Nephron progenitor cell (in vitro differentiated cells): ENCODE results near the gene CPA2.

Experiments used
- DNase-seq: peaks from one replicate; pipeline ENCODE4 v3.0.0; 2021
- H3K27ac Mint-ChIP-seq: 2 replicates; pipeline ENCODE4 v1.8.0; 2021; ENCODE audit warnings: mild to moderate bottlenecking, moderate library complexity, mixed read lengths
- H3K27me3 Mint-ChIP-seq: 2 replicates; pipeline ENCODE4 v1.8.0; 2021; ENCODE audit warnings: mild to moderate bottlenecking, low read depth, mixed read lengths; ENCODE audit not compliant: poor library complexity
- H3K36me3 Mint-ChIP-seq: 2 replicates; pipeline ENCODE4 v1.8.0; 2021; ENCODE audit warnings: low read depth, mixed read lengths
- H3K4me1 Mint-ChIP-seq: 2 replicates; pipeline ENCODE4 v1.8.0; 2021; ENCODE audit warnings: mixed read lengths
- H3K4me3 Mint-ChIP-seq: 2 replicates; pipeline ENCODE4 v1.8.0; 2021; ENCODE audit warnings: mild to moderate bottlenecking, moderate library complexity, mixed read lengths
- H3K9me3 Mint-ChIP-seq: 2 replicates; pipeline ENCODE4 v1.8.0; 2021; ENCODE audit warnings: mild to moderate bottlenecking, moderate library complexity, mixed read lengths
- TF ChIP-seq, protein P1 (sequence below): fragments of 200-600 bp; sonication (generic); IDR thresholded peaks from 2 replicates; pipeline ENCODE4 v1.5.0; 2021; ENCODE audit warnings: antibody characterized with exemption

Gene CPA2

GRCh38 chr7:130292682-130293257, 26.1 kb downstream of the CPA2 start, which contains the start of gene CPA4:
Gene CPA4, plus strand, starts transcription at chr7:130293161. Its CDS starts 20 bp downstream, at chr7:130293181.
- H3K36me3 Mint-ChIP-seq: peaks cover 12% of the 10 kb centered on the region
- H3K4me1 Mint-ChIP-seq: peaks cover 68% of the 10 kb centered on the region
- no peak within 1 kb of the TSS for H3K4me3 Mint-ChIP-seq
- H3K27ac Mint-ChIP-seq: peak within 1 kb of the TSS; percentile 72
- H3K9me3 Mint-ChIP-seq: peaks cover 26% of the 10 kb centered on the region
- peaks cover 11% of the 10 kb centered on the region for H3K27me3 Mint-ChIP-seq
- DNase-seq: no peak
- TF ChIP-seq, protein P1, sequence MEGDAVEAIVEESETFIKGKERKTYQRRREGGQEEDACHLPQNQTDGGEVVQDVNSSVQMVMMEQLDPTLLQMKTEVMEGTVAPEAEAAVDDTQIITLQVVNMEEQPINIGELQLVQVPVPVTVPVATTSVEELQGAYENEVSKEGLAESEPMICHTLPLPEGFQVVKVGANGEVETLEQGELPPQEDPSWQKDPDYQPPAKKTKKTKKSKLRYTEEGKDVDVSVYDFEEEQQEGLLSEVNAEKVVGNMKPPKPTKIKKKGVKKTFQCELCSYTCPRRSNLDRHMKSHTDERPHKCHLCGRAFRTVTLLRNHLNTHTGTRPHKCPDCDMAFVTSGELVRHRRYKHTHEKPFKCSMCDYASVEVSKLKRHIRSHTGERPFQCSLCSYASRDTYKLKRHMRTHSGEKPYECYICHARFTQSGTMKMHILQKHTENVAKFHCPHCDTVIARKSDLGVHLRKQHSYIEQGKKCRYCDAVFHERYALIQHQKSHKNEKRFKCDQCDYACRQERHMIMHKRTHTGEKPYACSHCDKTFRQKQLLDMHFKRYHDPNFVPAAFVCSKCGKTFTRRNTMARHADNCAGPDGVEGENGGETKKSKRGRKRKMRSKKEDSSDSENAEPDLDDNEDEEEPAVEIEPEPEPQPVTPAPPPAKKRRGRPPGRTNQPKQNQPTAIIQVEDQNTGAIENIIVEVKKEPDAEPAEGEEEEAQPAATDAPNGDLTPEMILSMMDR: no peak

DNA sequence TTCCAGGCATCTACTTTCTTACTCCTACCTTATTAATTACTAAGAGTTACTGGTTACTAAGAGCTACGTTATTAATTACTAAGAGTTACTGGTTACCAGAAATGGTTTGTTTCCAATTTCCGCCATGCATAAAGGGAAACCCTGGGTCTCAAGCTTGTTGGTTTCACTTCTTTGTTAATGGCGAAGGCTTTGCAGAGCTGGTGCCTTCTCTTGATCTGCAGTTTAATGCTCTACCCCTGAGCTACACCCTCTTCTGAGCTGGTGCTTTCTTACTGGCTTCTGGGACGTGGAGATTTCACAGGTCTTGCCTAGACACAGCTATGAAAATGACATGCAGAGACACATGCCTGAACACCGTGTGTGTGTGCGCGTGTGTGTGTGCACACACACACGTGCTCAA, 26.9 kb downstream of the CPA2 start:
- H3K4me1 Mint-ChIP-seq: peaks cover 73% of the 10 kb centered on the region
- peaks cover 11% of the 10 kb centered on the region for H3K27me3 Mint-ChIP-seq
- H3K4me3 Mint-ChIP-seq: no peak overlapping the region
- H3K9me3 Mint-ChIP-seq: peaks cover 26% of the 10 kb centered on the region
- H3K27ac Mint-ChIP-seq: no peak overlapping the region
- peaks cover 12% of the 10 kb centered on the region for H3K36me3 Mint-ChIP-seq
- TF ChIP-seq, protein P1: no peak
- DNase-seq: no peak

DNA sequence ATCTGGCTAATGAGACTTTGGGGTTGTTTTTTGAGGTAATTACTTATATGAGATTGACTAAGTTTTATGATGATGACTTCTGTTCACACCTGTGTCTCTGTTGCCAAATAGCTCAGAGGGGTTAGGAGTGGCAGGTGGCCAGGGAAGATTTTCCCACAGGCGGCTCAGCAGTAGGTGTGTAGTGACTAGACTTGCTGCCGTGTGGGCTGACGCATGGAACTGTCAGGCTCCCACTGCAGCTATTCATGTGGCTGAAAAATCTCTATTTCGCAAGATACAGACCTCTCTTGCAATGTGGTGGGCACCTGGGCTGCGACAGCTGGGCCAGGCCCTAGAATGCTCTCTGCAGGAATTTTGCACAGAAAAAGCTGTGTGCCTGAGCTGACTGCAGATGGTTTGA, 27.7 kb downstream of the CPA2 start:
- no peak overlapping the region for H3K27ac Mint-ChIP-seq
- TF ChIP-seq, protein P1: no peak
- peaks cover 12% of the 10 kb centered on the region for H3K36me3 Mint-ChIP-seq
- H3K4me3 Mint-ChIP-seq: no peak overlapping the region
- peaks cover 26% of the 10 kb centered on the region for H3K9me3 Mint-ChIP-seq
- DNase-seq: no peak
- H3K4me1 Mint-ChIP-seq: peaks cover 73% of the 10 kb centered on the region
- peaks cover 11% of the 10 kb centered on the region for H3K27me3 Mint-ChIP-seq

- Mint-ChIP-seq H3K4me3 (no peak overlapping the region), H3K27me3 (peaks cover 4% of the 10 kb centered on the region), H3K4me1 (peaks cover 71% of the 10 kb centered on the region), H3K9me3 (peaks cover 25% of the 10 kb centered on the region), H3K27ac (peak overlapping the region; percentile 88), H3K36me3 (peaks cover 5% of the 10 kb centered on the region)
- TF ChIP-seq, protein P1: no peak
- DNase-seq: no peak
These were observed 29.7 kb downstream of the CPA2 start for GRCh38 chr7:130296221-130296951.

- H3K4me1 Mint-ChIP-seq: peaks cover 68% of the 10 kb centered on the region
These were observed 31.2 kb downstream of the CPA2 start for GRCh38 chr7:130297628-130298543.

More at GRCh38 chr7:130297628-130298543, 31.2 kb downstream of the CPA2 start:
- peak; percentile 16 for DNase-seq
- H3K9me3 Mint-ChIP-seq: peaks cover 20% of the 10 kb centered on the region
- H3K4me3 Mint-ChIP-seq: peak overlapping the region; percentile 6
- peak overlapping the region; percentile 69 for H3K27ac Mint-ChIP-seq
- TF ChIP-seq, protein P1: no peak
- no peaks in the 10 kb centered on the region for H3K36me3 Mint-ChIP-seq
- peaks cover 7% of the 10 kb centered on the region for H3K27me3 Mint-ChIP-seq
